ENCODE measurements around the gene MFN2.

- no peak for TF ChIP-seq CTCF (IDR thresholded peaks at IDR 0.05)
- TF ChIP-seq USF2 (IDR thresholded peaks at IDR 0.05; ENCODE audit: borderline replicate concordance, low read depth, low read length) = no peak
- no peak for TF ChIP-seq GATA2 (CRISPR knock-in tag; IDR thresholded peaks at IDR 0.05)
- no peak for TF ChIP-seq NRF1 (IDR thresholded peaks at IDR 0.05; ENCODE audit: low read depth, low read length)
- TF ChIP-seq RCOR1 (IDR thresholded peaks at IDR 0.05; ENCODE audit: low read length) = no peak
- no peak for TF ChIP-seq POLR2AphosphoS5 (IDR thresholded peaks at IDR 0.05; ENCODE audit: low read depth, low read length)
- no peak for TF ChIP-seq CHD2 (IDR thresholded peaks at IDR 0.05; ENCODE audit: low read length, partially characterized antibody)
- no peak for TF ChIP-seq EZH2phosphoT487 (IDR thresholded peaks at IDR 0.05; ENCODE audit: borderline replicate concordance, low read depth)
- TF ChIP-seq ELF1 (IDR thresholded peaks at IDR 0.05) = no peak
- TF ChIP-seq GABPA (IDR thresholded peaks at IDR 0.05; ENCODE audit: low read depth) = no peak
- no peak for TF ChIP-seq NFIC (IDR thresholded peaks at IDR 0.05; ENCODE audit: borderline replicate concordance)
- no peak for TF ChIP-seq RFX5 (IDR thresholded peaks at IDR 0.05; ENCODE audit: low read length)
- TF ChIP-seq YY1 (IDR thresholded peaks at IDR 0.05; ENCODE audit: low read depth) = no peak
These were observed 22.3 kb upstream of the MFN2 start for GRCh38 chr1:11957897-11958296.

Data from SK-N-SH (cell line).